Measurements from ENCODE around the gene TIMELESS. TPM values are rescaled to one million over a fixed set of nuclear protein-coding genes. Genes with fewer than 3 reads are reported as not detected.
A peak's percentile ranks its signal among the peaks of the same experiment; 100 is the strongest.
"Not testable (repeated sequence)": the region's sequence is repeated elsewhere in the genome, so short reads cannot be mapped to it uniquely, and the experiment has no call there.

TIMELESS gene
- polyA plus RNA-seq, 3 donors: 34.8 to 38.2 (median 35.2) TPM

DNA sequence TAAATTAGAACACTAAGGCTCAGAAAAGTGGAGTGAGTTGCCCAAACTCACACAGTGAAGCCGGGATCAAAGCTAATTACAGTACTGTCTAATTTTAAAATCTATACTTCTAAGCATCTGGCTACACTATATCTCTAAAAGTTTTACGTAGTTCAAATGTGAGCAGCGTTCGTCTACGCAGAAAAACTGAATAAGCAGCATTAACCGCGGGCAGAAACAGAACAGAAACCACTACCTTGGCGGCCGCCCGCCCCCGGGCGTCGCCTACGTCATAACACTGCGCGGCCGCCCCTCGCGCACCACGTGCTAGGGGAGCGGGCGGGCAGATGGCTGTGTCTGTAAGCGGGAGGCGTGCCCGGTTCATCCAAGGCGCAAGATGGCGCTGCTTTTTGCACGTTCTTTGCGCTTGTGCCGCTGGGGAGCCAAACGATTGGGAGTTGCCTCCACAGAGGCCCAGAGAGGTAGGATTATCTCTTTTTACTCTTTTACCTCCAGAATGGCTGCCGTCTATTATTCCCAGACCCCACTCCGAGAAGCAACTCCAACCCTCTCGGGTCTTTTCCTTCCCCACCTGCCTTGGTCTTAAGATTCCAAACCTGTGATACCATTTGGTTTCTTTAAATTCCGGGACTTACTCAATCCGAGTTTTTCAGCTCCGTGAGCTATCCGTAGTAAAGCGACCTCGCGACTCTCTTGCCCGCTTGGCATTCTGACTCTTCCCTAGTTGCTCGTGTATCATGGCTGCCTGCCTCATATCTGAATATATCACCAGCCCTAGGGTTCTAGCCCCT lies 19.2 kb upstream of the TIMELESS start, which contains the start of gene SPRYD4:
TSS of gene SPRYD4 (plus strand) at position 363 of the 791 bp plus-strand sequence. CDS start at position 377, 14 bp downstream.
- DNase-seq (ENCODE audit: low read depth in 3 of 3, low spot score in 2 of 3): peak; percentile 68 to 85 (median 79)

DNA sequence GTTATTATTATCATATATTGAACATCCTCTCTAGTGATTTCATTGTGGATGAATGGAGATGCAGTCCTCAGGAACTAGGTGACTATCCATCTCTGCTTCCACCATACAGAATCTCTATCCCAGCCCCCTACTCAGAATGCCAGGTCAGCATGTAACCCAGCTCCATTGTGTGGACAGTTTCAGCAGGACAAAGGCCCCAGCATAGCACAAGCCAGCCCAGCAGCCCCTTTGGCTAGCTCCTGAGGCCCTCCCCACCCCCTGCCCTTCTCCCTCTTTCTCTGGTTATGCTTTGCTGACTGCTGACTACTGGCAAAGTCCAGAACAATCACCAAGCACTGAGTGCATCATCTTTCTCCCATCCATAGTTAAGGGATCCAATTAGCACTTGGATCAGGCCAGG lies 13.3 kb upstream of the TIMELESS start:
- no peak for DNase-seq (ENCODE audit: low read depth in 3 of 3, low spot score in 2 of 3)

DNA sequence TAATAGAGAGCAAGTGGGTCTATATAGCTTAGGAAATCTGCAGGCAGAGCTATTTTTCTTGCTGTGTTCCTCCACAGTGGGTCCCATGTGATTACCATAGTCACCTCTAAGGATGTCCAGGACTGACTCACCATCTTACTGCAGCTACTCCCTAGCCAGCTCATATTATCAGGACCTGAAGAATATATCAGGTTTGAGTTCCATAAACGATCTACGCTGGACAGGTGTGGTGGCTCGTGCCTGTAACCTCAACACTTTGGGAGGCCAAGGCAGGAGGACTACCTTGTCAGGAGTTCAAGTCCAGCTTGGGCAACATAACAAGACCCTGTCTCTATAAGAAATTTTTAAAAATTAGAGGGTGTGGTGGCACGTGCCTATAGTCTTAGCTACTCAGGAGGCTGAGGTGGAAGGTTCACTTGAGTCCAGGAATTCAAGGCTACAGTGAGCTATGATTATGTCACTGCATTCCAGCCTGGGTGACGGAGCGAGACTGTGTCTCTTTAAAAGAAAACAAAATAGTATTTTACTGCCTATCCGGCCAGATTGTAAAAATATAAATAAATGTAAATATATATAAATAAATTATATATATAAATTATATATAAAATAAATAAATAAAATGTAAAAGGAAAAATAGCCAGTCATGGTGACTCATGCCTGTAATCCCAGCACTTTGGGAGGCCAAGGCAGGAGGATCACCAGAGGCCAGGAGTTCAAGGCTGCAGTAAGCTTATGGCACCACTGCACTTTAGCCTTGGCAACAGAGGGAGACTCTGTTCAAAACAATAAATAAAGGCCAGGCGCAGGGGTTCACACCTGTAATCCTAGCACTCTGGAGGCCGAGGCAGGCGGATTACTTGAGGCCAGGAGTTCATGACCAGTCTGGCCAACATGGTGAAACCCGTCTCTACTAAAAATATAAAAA lies 12.3 kb upstream of the TIMELESS start:
- no peak for DNase-seq (ENCODE audit: low read depth in 3 of 3, low spot score in 2 of 3)

DNA sequence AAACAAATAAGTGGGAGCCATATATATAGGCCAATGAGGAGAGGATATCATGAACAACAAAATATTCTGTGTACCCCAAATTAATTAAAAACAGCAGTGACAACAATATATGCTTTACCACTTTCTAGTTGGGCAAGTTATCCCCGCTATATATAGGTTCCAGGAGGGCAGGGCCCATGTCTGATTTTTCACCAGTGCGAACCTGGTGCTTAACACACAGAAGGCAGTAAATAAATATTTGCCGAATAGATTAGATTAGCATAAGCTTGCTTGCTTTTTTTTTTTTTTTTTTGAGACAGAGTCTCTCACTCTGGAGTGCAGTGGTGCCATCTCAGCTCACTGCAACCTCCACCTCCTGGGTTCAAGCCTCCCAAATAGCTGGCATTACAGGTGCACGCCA lies 8.6 kb upstream of the TIMELESS start:
- no peak for DNase-seq (ENCODE audit: low read depth in 3 of 3, low spot score in 2 of 3)

DNA sequence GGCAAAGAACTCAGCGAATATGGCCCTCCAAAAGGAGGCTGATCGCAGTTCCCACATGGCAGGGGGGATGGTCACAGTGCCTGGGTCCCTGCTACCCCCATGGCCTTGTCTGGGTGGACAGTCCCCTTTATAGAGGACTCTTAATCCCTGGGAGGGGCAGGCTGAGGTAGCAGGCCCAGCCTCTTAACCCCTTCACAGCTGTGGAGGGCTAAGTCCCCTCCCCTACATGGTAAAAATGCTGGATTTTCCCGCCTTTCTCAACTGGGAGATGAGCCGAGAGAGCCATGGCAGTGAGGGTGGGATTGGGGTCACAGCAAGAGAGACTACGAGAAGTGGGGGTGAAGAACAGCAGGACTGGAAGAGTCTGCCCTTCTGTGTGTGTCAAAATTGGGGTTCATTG lies 5.3 kb upstream of the TIMELESS start, which contains the start of gene MIP:
TSS of gene MIP (minus strand) at position 101 of the 400 bp plus-strand sequence. CDS start at position 57, 44 bp downstream.
- no peak for DNase-seq (ENCODE audit: low read depth in 3 of 3, low spot score in 2 of 3)

DNA sequence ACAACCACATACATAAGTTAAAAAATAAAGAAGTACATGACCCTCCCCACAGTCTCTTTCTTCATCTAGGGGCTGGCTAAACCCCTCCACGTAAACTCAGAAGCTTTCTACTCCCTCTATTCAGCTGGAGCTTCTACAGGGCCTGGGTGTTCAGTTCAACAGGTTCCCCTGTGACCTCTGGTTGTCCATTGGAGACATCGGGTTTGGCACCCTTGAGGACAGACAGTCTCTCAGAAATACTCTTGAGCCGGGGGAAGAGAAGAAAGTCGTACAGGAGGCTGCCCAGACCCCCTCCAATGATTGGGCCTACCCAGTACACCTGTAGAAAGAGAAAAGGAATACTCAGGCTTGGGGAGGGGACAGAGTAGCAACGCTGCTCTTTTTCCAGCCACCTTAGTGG lies 1.9 kb upstream of the TIMELESS start:
- no peak for DNase-seq (ENCODE audit: low read depth in 3 of 3, low spot score in 2 of 3)

DNA sequence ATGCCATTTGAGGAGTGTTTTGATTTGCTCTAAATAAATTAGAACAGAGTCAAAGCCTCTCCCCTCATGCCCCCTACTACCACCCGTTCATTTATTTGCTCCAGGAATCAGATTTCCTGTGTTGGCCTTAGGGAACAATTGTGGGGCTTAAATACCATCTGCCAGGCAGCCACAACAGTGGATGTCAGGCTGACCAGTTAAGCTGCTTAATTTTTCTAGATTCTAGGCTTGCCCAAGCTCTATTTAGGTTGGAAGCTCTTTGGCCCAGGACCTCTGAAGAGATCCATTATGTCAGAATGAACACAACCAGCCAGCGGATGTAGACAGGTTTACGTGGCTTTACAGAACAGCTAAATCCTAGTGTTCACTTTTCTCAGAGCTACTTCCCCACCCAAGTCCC lies 1.0 kb upstream of the TIMELESS start:
- DNase-seq (ENCODE audit: low read depth in 3 of 3, low spot score in 2 of 3): no peak

DNA sequence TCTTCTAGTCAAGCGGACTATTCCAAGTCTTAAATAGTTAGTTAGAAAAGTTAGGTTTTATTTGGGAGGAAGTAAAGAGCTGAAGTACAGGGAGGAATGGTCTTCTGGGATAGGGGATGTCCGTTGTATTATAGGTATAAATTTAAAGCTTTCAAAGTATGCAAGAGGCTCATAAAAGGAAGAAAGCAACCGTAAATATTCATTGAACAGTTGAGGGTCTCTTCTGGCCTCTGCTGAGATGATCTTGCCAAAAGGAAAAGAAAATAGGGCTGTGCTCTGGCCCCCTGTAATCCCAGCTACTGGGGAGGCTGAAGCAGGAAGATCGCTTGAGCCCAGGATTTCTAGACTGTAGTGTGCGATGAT lies 377 bp upstream of the TIMELESS start:
- no peak for DNase-seq (ENCODE audit: low read depth in 3 of 3, low spot score in 2 of 3)

DNA sequence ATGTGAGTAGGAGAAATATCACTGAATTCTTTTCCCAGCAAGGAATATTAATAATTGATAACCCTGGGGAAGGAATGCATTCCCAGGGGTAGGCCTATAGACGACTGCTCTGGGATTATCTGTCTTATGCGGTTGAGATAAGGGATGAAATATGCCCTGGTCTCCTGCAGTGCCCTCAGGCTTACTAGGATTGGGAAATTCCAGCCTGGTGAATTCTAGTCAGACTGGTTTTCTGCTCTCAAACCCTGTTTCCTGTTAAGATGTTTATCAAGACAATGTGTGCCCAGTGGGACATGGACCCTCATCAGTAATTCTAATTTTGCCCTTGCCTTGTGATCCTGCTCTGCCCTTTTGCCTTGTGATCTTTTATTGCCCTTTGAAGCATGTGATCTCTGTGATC lies 6.0 kb downstream of the TIMELESS start:
- DNase-seq (ENCODE audit: low read depth in 3 of 3, low spot score in 2 of 3): not testable (repeated sequence)

DNA sequence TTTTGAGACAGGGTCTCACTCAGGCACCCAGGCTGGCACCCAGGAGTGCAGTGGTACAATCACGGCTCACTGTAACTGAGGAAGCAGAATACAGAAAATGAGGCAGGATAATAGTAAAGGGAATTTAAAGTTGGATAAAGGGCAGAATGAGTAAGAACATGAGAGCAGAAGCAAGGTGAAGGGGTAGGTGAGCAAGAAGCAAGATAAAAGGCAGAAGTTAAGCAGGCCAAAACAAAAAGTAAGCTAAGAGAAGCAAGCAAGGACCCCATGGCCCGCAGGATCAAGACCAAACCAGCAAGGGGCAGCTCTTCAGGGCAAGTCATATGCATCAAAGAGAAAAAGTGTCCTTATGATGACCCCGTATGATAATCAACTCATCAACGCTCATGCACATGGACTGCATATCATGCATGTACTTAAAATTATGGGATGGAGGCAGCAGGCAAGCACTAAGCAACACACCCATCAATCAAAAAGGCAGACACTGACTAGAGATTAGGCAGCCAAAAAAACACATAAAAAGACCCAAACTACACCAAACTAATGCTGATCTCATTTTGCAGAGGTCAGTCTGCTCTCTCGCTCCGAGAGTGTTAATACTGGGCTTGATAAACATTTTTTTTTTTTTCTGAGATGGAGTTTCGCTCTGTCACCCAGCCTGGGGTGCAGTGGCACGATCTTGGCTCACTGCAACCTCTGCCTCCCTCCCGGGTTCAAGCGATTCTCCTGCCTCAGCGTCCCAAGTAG lies 11.6 kb downstream of the TIMELESS start:
- no peak for DNase-seq (ENCODE audit: low read depth in 3 of 3, low spot score in 2 of 3)

DNA sequence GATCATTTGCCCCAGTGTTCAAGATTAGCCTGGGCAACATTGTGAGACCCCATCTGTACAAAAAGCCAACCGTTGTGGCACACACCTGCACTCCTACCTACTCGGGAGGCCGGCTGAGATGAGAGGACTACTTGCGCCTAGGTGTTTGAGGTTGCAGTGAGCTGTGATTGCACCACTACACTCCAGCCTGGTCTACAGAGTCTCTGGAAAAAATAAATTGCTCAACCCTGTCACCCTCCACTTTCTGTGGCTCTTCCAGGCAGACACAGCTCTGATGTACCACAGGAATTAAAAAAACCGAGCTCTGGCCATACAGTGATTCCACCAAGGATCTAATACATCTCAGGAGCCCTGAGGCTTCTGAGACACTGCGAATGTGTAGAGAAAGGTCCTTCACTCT lies 14.4 kb downstream of the TIMELESS start:
- no peak for DNase-seq (ENCODE audit: low read depth in 3 of 3, low spot score in 2 of 3)

DNA sequence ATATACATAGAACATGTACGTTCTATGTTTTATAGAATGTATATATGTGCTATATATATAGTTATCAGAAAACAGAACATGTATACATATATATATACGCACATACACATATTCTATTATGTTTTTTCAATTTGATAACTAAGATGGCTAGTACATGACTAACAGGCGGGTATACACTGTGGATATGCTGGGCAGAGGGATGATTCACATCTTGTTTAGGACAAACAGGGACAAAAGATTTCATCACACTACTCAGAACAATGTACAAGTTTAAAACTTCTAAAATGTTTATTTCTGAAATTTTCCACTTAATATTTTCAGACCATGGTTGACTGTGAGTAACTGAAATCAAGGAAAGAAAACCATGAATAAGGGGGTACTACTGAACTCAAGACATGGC lies 17.4 kb downstream of the TIMELESS start:
- no peak for DNase-seq (ENCODE audit: low read depth in 3 of 3, low spot score in 2 of 3)

DNA sequence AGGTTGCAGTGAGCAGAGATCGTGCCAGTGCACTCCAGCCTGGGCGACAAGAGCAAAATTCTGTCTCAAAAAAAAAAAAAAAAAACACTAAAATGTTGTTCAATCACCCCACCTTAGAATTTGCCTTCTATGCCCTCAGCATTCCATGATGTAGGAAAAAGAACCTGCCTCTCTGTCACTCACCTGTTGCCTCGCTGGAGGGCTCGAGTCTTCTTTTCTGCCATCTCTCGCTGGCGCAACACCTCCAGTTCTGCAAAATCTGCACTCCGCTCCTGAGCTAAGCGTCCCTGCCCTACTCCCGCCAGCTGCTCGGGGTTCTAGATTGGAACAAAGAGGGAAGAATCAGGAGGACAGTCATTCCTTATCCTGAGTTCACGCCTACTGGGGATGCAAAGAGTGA lies 17.9 kb downstream of the TIMELESS start:
- DNase-seq (ENCODE audit: low read depth in 3 of 3, low spot score in 2 of 3): no peak

DNA sequence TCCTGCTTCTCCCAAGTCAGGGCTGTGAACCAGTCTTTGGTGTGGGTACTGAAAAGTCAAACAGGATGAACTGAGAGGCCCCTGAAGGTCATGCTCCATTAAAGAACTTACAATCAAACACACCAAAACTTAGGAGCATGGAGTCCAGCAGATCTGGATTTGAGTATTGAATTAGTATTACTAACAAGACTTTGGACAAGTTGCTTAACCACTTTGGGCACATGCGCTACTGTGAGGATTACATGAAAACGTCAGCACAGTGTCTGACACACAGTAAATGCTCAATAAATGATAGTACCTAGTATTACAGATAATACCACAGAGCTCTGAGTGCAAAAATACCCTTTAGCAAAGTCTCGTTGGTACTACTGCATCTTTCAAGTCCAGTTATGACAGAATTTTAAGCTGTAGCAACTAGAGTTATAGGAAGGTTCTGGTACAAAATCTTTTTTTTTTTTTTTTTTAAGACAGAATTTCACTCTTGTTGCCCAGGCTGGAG lies 23.2 kb downstream of the TIMELESS start:
- DNase-seq (ENCODE audit: low read depth in 3 of 3, low spot score in 2 of 3): no peak

DNA sequence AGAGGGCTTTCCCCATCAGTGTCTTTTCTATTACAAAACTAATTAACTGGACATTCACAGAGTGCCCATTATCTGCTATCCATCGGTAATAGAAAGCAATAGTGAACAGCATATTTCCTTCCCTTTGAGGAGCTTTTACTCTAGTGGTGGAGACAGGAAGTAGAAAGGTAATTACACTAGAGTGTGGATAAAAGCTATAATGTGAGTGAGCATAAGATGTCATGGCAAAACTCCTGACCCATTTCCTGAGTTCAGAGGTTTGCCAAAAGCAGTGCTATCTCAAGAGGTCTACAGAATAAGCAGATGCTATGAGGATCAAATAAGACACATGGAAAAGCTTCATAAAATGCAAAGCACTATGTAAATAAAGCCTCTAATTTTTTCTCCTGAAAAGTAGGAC lies 24.0 kb downstream of the TIMELESS start:
- DNase-seq (ENCODE audit: low read depth in 3 of 3, low spot score in 2 of 3): no peak

DNA sequence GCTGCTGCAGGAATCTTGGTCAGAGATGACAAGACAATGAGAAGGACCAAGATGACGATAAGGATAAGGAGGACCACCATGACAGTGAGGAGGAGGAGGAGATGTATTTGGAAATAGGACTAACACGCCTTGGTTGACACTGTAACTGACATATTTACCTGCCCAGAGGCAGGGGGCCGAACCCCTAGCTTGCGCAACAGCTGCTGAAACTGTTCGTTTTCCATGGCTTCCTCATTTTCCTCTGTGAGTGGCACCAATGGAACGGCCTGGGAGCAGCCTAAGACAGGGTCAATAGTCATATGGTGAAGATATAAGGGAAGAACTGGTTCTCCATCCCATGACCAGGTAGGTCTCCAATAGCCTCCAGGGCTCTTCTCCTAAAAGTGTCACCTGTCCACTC lies 28.8 kb downstream of the TIMELESS start:
- no peak for DNase-seq (ENCODE audit: low read depth in 3 of 3, low spot score in 2 of 3)

DNA sequence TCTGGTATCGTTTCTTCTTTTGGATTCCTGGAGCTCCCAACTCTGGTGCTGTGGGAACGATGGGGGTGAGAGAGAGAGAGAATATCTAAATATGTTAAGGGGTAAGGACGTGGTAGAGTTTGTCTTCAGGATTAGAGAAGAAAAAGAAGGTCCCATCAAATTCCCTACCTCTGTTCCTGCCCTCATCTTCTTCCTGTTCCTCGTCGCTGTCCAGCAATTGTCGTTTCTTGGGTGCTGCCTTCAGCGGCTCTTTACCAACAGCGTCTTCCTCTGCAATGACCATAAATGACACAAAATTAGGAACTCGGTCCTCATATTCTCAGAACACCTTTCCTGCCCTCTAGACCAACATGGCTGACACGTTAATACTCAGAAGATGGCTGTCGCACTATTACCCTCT lies 31.5 kb downstream of the TIMELESS start:
- no peak for DNase-seq (ENCODE audit: low read depth in 3 of 3, low spot score in 2 of 3)

DNA sequence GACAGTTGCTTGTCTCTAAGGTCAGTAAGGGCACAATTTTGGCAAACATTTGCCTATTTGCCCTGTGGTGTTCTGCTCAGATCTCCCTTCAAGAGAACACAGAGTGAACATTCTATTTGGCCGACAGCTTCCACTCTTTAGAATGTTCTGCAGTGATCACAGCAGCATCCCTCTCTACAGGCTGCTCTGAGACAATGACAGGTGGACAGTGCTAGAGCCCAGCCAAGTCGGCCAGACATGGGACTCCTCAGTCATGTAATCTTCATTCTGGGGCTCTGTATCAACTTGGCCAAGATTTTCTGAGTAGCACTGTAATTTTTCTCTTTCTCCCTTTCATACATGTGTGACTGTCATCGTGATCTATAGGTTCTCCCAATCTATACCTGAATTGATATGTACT lies 34.8 kb downstream of the TIMELESS start:
- no peak for DNase-seq (ENCODE audit: low read depth in 3 of 3, low spot score in 2 of 3)

DNA sequence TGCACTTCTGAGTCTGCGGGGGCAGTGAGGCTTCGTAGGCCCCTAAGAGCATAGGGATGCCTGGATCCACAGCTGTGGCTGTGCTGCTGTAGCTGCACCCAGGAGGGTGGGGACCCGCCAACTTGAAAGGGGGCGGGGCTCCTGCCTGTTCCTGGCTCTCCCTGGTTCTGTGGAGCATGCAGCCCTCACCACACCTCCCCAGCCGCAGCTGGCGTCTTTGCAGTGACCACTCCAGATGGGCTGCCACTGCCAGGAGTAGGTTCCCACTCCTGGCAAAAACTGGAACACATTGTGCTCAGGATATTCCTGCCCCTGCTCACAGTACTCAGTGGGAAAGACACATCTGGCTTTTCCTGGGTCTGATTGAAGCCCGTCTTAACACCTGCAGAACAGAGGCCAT lies 35.8 kb downstream of the TIMELESS start:
- DNase-seq (ENCODE audit: low read depth in 3 of 3, low spot score in 2 of 3): no peak

DNA sequence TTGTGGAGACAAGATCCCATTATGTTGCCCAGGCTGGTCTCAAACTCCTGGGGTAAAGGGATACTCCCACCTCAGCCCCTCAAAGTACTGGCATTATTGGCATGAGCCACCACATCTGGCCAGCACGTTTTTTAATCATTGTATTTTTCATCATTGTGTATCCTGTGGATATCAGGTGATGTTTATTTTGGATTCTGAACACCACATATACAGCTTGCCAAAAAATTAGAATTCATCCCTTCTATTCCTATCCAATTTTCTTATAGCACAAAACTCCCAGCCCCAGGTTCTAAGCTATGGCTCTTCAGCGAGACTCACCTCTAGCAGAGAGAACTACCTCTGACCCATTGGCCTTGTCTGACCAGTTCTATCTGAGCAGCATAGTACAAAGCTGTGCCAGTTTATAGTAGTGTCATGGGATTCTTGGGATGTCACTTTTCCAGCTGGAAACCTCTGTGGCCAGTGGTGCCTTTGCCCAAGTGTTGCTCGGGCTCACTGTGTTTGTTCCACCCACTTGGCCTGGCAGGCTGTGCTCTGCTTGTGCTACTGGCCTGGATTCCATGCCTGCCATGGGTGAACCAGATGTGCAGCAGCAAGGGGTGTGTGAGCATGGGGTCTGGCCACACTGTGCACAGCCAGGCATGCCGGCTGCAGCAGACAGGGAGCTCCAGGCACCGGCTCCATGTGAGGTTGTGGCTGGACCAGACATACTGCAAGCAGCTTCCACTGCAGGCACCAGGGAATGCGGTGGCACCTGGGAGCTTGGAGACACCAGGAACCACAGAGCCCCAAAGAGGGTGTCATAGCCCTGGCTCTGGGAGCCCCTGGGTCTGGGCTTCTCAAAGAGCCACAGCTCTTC lies 37.2 kb downstream of the TIMELESS start:
- DNase-seq (ENCODE audit: low read depth in 3 of 3, low spot score in 2 of 3): no peak

Measured in right renal cortex interstitium (tissue), 3 donors.